Activated B cell treated with CpG ODN at 0.5 μM for 24 hours (primary cell): ENCODE results near the gene CTSA. TPM values are rescaled to one million over a fixed set of nuclear protein-coding genes. Genes with fewer than 3 reads are reported as not detected.
"Not testable (repeated sequence)": the region's sequence is repeated elsewhere in the genome, so short reads cannot be mapped to it uniquely, and the experiment has no call there.

Source experiments
- ATAC-seq: fragments of 200-7000 bp; cut with Tn5 transposase; one replicate; pipeline ENCODE4 v1.10.0; 2021; ENCODE audit warnings: low read depth, mild to moderate bottlenecking, moderate library complexity
- CTCF ChIA-PET: fragments of 350-600 bp; sonication (Branson Sonifier 250); formaldehyde crosslinking; loops from one replicate; lab custom pipeline; 2021; ENCODE audit warnings: antibody characterized with exemption; lab: Charles Lee
- POLR2A ChIA-PET: fragments of 350-600 bp; sonication (Branson Sonifier 250); formaldehyde crosslinking; loops from one replicate; lab custom pipeline; 2021; ENCODE audit warnings: antibody characterized with exemption; lab: Charles Lee
- DNase-seq: peaks from one replicate; pipeline ENCODE4 v3.0.0; 2022
- H3K27ac Mint-ChIP-seq: one replicate; pipeline ENCODE4 v1.8.0; 2020; ENCODE audit warnings: mixed read lengths
- H3K27me3 Mint-ChIP-seq: one replicate; pipeline ENCODE4 v1.8.0; 2021; ENCODE audit warnings: mixed read lengths
- H3K36me3 Mint-ChIP-seq: one replicate; pipeline ENCODE4 v1.8.0; 2021; ENCODE audit warnings: low read depth, mixed read lengths
- H3K4me1 Mint-ChIP-seq: one replicate; pipeline ENCODE4 v1.8.0; 2021; ENCODE audit warnings: mixed read lengths
- H3K4me3 Mint-ChIP-seq: one replicate; pipeline ENCODE4 v1.8.0; 2020; ENCODE audit warnings: mild to moderate bottlenecking, mixed read lengths
- H3K9me3 Mint-ChIP-seq: one replicate; pipeline ENCODE4 v1.8.0; 2020; ENCODE audit warnings: mixed read lengths
- intact Hi-C: fragments of 100-400 bp; cut with micrococcal nuclease; formaldehyde crosslinking; loops from one replicate; pipeline ENCODE4 v1.15.1; 2024
- total RNA-seq: library from RNA; stranded (reverse); gene quantifications from 2 replicates; pipeline ENCODE4 v1.2.3, GENCODE V29; 2022
- TF ChIP-seq, protein P1 (sequence below): fragments of 200-600 bp; IDR thresholded peaks from one replicate; pipeline ENCODE4 v1.8.0; 2022; ENCODE audit warnings: antibody characterized with exemption, mild to moderate bottlenecking

CTSA gene
- total RNA-seq, 1 donor from 2014 or later = 67.2 TPM

DNA sequence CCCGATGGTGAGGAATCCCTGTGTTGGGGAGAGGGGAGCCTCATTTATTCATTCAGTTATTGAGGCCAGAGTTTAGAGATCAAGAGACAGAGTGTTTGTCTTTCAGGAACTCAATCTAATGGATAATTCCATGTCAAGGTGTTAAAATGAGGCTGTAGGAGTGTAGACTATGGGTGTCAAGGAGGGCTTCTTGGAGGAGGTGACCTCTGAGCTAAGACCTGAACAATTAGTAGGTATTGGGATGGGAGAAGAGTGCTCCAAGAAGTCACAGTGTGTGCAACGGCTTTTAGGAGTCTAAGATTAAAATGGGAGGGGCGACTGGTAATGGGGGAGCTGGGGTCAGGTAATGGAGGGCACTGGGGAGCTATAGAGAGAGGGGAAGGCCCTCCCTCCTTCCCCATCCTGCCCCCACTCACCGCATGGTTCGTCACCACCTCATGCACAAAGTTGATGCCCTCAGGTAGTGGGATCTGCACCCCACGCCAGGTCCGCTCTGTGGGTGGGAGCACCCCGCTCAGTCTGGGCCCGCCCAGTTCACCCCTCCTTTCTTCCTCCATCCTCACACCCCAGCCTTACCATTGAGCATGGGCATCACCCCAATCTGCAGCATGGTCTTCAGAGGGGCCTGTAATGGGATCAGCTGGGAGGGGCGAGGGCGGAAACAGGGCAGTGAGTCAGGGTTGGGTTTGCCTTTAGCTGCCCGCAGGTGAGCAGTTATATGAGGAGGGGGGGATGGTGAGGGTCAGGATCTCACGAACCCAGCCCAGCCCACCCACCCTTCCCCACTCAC, 8.1 kb downstream of the CTSA start:
- H3K4me3 Mint-ChIP-seq = no peak overlapping the region
- no peak overlapping the region for H3K27ac Mint-ChIP-seq
- H3K9me3 Mint-ChIP-seq = no peaks in the 10 kb centered on the region
- H3K4me1 Mint-ChIP-seq = peaks cover 12% of the 10 kb centered on the region
- peaks cover 32% of the 10 kb centered on the region for H3K36me3 Mint-ChIP-seq
- DNase-seq = no peak
- TF ChIP-seq, protein P1, sequence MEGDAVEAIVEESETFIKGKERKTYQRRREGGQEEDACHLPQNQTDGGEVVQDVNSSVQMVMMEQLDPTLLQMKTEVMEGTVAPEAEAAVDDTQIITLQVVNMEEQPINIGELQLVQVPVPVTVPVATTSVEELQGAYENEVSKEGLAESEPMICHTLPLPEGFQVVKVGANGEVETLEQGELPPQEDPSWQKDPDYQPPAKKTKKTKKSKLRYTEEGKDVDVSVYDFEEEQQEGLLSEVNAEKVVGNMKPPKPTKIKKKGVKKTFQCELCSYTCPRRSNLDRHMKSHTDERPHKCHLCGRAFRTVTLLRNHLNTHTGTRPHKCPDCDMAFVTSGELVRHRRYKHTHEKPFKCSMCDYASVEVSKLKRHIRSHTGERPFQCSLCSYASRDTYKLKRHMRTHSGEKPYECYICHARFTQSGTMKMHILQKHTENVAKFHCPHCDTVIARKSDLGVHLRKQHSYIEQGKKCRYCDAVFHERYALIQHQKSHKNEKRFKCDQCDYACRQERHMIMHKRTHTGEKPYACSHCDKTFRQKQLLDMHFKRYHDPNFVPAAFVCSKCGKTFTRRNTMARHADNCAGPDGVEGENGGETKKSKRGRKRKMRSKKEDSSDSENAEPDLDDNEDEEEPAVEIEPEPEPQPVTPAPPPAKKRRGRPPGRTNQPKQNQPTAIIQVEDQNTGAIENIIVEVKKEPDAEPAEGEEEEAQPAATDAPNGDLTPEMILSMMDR = no peak
- intact Hi-C loops = no loop called here
- H3K27me3 Mint-ChIP-seq = no peaks in the 10 kb centered on the region
- ChIA-PET CTCF (no interaction called here), POLR2A (no interaction called here)
- no peak for ATAC-seq

DNA sequence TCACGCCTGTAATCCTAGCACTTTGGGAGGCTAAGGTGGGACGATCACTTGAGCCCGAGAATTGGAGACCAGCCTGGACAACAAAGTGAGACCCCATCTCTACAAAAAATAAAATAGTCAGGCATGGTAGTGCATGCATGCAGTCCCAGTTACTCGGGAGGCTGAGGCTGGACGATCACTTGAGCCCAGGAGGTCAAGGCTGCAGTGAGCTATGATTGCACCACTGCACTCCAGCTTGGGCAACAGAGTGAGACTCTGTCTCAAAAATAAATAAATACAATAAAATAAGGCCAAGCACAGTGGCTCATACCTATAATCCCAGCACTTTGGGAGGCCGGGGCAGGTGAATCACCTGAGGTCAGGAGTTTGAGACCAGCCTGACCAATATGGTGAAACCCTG, 10.2 kb downstream of the CTSA start:
- intact Hi-C loops, H3K9me3 Mint-ChIP-seq, CTCF ChIA-PET, H3K27ac Mint-ChIP-seq, H3K27me3 Mint-ChIP-seq, H3K4me3 Mint-ChIP-seq, DNase-seq, ATAC-seq: not testable (repeated sequence)
- H3K36me3 Mint-ChIP-seq = peaks cover 23% of the 10 kb centered on the region
- POLR2A ChIA-PET = interaction anchor here (0.7 to 1.1 kb wide), 3 partner anchors 10 to 53 kb away, joined by 3 read pairs; partner anchors contain the start of gene PLTP
- peaks cover 12% of the 10 kb centered on the region for H3K4me1 Mint-ChIP-seq

DNA sequence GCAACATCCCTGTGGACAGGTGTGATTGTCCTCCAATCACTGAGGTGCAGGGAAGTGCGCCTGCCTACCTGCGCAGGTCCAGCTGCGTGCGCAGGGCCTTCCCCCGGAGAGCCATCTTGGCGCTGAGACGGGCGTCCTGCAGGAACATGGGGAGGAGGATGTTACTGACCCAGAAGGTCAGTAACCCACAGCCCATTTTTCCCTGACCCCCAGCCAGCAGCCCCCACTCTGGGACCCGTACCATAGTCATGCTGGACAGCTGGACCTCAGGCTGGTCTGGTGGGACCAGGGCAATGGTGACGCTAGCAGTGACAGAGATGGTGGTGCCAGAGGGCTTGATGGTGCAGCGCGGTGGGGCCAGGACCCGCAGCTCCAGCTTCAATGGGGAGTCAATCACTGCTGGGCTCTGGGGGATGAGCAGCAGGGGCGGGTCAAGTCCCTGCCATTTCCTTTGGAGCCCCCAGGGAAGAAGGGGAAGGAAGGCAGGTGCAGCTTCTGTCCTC, 11.1 kb downstream of the CTSA start:
- peaks cover 17% of the 10 kb centered on the region for H3K36me3 Mint-ChIP-seq
- H3K4me1 Mint-ChIP-seq = peaks cover 12% of the 10 kb centered on the region
- intact Hi-C loops = no loop called here
- POLR2A ChIA-PET = interaction anchor here (0.6 to 1.1 kb wide), 3 partner anchors 12 to 54 kb away, joined by 3 read pairs; partner anchors contain the start of gene PCIF1
- H3K27ac Mint-ChIP-seq = no peak overlapping the region
- no peaks in the 10 kb centered on the region for H3K27me3 Mint-ChIP-seq
- ATAC-seq (no peak), DNase-seq (no peak)
- CTCF ChIA-PET = no interaction called here
- no peak overlapping the region for H3K4me3 Mint-ChIP-seq
- TF ChIP-seq, protein P1 = no peak
- no peaks in the 10 kb centered on the region for H3K9me3 Mint-ChIP-seq

DNA sequence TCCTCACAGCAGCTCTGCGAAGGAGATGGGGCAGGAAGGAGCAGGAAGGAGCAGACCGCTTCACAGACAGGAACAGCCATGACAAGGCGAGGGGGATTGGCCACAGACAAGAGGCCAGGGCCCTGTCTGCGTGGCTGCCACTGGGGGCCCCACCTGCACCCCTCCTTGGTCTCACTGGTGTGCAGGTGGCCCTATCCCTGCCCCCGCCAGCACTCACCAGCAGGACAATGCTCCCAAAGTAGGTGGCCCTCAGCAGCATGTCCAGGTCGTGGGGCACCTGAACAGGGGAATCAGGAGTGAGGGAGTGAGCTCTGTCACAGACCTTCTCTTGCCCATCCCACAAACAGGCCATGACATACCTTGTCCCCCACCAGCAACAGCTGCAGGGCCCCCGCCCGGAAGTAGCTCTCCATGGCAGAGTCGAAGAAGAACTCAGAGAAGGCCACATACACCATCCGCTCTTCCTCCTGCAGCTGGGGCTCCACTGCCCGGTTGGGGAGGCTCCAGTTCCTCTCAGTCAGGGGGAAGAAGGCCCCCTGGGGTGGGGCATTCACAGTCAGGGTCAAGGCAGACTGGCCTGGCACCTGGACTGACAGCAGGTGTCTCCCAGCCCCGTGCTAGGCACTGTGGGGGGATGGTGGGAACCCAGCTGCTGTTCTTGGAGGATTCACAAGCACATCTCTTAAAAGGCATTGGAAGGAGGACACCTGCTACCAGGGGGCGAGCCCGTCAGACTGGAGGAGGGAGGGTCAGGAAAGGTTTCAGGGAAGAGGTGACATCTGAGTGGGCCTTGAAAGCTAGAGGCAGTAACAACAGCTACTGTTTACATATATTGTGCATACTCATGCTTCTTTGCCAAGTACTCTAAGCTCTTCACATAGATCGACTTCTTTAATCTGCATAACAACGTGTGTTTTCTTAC, 13.7 kb downstream of the CTSA start:
- Mint-ChIP-seq H3K4me1 (peaks cover 13% of the 10 kb centered on the region), H3K27ac (no peak overlapping the region), H3K36me3 (no peaks in the 10 kb centered on the region), H3K4me3 (no peak overlapping the region), H3K9me3 (no peaks in the 10 kb centered on the region), H3K27me3 (no peaks in the 10 kb centered on the region)
- POLR2A ChIA-PET = interaction anchor here (0.7 to 1.2 kb wide), 3 partner anchors 8 to 66 kb away, joined by 3 to 4 read pairs (median 3); no protein-coding TSS in a partner anchor
- TF ChIP-seq, protein P1 = no peak
- intact Hi-C loops = no loop called here
- CTCF ChIA-PET = interaction anchor here (0.9 kb wide), 1 partner anchor 15 kb away, joined by 3 read pairs; no protein-coding TSS in a partner anchor
- ATAC-seq (no peak), DNase-seq (no peak)

DNA sequence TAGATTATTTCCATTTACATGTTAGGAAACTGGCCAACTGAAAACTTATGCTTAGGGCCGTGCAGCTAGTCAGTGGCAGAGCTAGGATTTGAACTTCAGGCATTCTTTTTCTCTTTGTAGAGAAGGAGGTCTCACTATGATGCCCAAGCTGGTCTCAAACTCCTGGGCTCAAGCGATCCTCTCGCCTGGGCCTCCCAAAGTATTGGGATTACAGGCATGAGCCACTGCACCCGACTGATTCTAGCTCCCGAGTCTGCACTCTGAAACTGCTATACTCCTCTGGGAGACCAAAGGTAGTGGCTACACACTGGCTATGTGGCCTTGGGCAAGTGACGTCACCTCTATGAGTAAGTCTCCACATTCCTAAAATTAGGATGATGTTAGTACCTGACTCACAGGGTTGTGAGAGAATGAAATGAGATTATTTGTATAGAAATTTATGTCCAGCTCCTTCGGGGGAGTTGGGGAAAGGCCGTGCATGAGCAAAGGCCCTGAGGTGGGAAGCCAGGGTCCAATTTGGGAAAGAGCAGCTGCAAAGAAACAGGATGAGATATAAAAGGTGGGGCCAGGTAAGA, 14.5 kb downstream of the CTSA start:
- ChIA-PET CTCF (interaction anchor here (0.9 kb wide), 1 partner anchor 15 kb away, joined by 3 read pairs; no protein-coding TSS in a partner anchor), POLR2A (interaction anchor here (0.7 to 1.2 kb wide), 2 partner anchors 9 to 65 kb away, joined by 3 to 4 read pairs; no protein-coding TSS in a partner anchor)
- no peaks in the 10 kb centered on the region for H3K36me3 Mint-ChIP-seq
- intact Hi-C loops = no loop called here
- no peak overlapping the region for H3K27ac Mint-ChIP-seq
- TF ChIP-seq, protein P1 = no peak
- no peaks in the 10 kb centered on the region for H3K27me3 Mint-ChIP-seq
- no peak for DNase-seq
- ATAC-seq = no peak
- H3K4me3 Mint-ChIP-seq = no peak overlapping the region
- H3K4me1 Mint-ChIP-seq = peaks cover 19% of the 10 kb centered on the region
- no peaks in the 10 kb centered on the region for H3K9me3 Mint-ChIP-seq
